Measurements from ENCODE around the gene DCAKD.

The DCAKD gene

DNA sequence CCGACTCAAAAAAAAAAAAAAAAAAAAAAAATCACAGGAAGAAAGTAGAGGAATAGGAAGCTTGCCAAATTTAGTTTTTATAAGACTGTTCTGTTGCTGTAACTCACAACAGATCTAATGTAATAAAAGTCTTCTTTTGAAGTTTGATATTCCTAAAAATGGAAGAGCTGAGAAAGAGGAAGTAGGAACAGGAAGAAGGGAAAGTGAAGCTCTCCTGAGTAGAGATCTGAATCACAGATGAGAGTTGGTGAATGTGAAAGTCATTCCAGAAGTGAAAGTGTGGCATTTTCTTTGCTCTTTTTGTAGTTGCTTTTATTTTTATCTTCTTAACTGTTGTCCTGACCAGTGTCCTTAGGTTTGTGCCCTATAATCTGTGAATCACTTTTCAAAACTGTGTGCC lies 11.8 kb upstream of the DCAKD start:
- no peak for TF ChIP-seq ZFX (IDR thresholded peaks at IDR 0.05; ENCODE audit: borderline replicate concordance)
- TF ChIP-seq, protein P1, sequence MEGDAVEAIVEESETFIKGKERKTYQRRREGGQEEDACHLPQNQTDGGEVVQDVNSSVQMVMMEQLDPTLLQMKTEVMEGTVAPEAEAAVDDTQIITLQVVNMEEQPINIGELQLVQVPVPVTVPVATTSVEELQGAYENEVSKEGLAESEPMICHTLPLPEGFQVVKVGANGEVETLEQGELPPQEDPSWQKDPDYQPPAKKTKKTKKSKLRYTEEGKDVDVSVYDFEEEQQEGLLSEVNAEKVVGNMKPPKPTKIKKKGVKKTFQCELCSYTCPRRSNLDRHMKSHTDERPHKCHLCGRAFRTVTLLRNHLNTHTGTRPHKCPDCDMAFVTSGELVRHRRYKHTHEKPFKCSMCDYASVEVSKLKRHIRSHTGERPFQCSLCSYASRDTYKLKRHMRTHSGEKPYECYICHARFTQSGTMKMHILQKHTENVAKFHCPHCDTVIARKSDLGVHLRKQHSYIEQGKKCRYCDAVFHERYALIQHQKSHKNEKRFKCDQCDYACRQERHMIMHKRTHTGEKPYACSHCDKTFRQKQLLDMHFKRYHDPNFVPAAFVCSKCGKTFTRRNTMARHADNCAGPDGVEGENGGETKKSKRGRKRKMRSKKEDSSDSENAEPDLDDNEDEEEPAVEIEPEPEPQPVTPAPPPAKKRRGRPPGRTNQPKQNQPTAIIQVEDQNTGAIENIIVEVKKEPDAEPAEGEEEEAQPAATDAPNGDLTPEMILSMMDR (IDR thresholded peaks at IDR 0.05) = no peak
- no peak overlapping the region for H3K27ac ChIP-seq

DNA sequence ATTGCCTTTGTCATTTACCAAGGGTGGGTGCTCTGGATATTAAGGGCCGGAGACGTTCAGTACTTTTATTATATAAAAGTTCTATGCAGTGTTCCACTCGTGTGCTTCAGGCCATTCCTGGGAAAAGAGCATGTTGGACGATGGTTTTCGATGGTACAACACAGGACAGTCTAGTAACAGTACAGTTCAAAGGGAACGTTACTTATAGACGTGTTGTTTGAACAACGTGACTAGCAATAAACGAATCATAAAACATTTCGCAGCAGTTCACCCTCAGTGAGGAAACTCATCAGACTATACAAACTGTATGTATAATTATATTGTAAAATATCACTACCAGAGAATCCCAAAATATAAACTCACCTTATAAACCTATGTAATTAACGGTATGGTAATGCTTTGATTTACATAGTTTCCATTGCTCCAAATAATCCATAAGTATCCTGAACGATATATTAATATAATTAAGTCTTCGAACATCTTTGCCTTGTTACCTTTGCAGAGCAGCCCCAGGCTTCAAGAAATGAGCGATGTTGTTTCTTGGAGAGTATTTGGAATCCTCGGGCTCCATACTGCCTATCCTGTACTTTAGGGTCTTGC lies 10.3 kb upstream of the DCAKD start:
- TF ChIP-seq, protein P1 (IDR thresholded peaks at IDR 0.05) = no peak
- no peak for TF ChIP-seq ZFX (IDR thresholded peaks at IDR 0.05; ENCODE audit: borderline replicate concordance)
- peak overlapping the region; percentile 78 for H3K27ac ChIP-seq

DNA sequence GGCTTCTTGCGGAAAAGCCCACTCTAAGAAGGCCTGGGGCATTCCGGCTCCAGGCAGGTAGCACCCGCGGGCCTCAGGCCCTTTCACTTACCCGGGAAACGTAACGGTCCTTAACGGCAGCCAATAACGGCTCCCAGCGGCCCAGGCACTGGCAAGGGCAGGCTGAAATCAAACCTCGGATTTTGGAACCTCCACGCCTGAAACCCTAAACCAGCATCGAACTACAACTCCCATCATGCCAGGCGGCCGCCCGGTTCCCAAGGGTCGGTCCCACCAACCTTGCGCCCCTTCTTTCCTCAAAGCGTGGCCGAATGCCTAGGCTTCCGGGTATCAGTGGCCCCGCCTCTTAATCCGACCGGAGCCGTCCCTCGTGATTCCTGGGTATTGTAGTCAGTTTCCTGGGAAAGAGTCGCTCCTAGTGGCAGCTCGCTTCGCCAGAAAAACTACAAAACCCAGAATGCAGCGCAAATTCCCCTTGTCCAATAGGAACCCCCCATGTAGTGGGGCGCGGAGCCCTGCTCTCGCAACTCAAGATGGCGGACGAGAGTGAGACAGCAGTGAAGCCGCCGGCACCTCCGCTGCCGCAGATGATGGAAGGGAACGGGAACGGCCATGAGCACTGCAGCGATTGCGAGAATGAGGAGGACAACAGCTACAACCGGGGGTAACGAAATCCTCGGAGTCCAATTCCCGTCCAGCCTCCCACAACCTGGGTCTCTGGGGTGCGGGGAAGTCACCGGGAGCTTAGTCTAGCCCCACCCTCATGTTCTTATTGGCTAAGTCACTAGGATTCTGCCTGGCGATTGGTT lies 9.6 kb upstream of the DCAKD start, which contains the start of gene NMT1:
NMT1 (plus strand) TSS at position 521 of the 809 bp plus-strand sequence; CDS start at position 534, 13 bp downstream.
- peak within 1 kb of the TSS; percentile 78 for H3K27ac ChIP-seq
- no peak for TF ChIP-seq ZFX (IDR thresholded peaks at IDR 0.05; ENCODE audit: borderline replicate concordance)
- TF ChIP-seq, protein P1 (IDR thresholded peaks at IDR 0.05) = no peak

DNA sequence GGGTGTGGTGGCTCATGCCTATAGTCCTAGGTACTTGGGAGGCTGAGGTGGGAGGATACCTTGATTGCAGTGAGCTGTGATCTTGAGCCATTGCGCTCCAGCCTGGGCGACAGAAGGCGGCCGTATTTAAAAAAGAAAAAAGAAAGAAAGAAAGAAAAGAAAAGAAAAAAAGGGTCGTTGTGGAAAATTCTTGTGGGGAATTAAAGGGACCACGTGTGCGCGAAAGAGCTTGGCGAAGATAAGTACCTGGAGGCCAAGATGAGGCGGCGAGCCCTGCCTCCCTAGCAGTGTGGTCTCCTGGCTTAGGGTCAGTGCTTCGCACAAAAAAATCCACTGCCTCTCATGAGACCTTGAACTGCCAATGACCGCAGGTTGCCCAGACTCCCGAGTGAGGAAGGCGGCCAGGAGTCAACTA lies 9.0 kb upstream of the DCAKD start:
- H3K27ac ChIP-seq = peak overlapping the region; percentile 78
- TF ChIP-seq, protein P1 (IDR thresholded peaks at IDR 0.05) = no peak
- no peak for TF ChIP-seq ZFX (IDR thresholded peaks at IDR 0.05; ENCODE audit: borderline replicate concordance)

DNA sequence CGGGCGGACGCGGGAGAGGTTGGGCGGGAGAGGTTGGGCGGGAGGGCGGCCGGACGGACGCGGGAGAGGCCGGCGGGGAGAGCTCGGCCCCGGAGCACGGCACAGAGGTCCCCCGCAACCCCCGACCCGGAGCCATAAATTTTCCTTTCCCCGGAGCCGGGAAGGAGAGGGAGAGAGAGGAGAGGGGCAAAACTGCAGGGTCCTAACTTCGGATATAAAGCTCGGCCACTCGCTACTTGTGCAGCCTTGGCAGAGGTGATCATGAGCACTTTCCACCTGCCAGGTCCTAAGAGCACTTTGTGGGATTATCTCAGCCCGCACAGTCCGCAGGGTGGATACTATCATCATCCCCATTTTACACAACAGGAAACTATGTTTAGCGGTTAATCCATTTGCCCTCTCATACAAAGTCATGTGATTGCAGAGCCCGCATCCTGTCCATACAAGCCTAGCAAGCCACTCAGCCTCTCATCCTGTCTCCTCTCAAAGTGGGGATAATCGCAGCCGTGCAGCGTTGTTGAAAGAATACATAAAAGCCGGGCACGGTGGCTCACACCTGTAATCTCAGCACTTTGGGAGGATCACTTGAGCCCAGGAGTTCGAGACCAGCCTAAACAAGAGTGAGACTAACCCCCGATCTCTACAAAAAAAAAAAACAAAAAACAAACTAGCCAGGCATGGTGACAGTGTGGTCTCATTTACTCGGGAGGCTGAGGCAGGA lies 780 bp upstream of the DCAKD start:
- H3K27ac ChIP-seq = peak overlapping the region; percentile 90
- no peak for TF ChIP-seq ZFX (IDR thresholded peaks at IDR 0.05; ENCODE audit: borderline replicate concordance)
- TF ChIP-seq, protein P1 (IDR thresholded peaks at IDR 0.05) = no peak

DNA sequence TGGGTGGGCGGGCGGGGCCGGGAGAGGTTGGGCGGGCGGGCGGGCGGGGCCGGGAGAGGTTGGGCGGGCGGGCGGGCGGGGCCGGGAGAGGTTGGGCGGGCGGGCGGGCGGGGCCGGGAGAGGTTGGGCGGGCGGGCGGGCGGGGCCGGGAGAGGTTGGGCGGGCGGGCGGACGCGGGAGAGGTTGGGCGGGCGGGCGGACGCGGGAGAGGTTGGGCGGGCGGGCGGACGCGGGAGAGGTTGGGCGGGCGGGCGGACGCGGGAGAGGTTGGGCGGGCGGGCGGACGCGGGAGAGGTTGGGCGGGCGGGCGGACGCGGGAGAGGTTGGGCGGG lies 254 bp upstream of the DCAKD start:
- peak overlapping the region; percentile 98 for H3K27ac ChIP-seq

DNA sequence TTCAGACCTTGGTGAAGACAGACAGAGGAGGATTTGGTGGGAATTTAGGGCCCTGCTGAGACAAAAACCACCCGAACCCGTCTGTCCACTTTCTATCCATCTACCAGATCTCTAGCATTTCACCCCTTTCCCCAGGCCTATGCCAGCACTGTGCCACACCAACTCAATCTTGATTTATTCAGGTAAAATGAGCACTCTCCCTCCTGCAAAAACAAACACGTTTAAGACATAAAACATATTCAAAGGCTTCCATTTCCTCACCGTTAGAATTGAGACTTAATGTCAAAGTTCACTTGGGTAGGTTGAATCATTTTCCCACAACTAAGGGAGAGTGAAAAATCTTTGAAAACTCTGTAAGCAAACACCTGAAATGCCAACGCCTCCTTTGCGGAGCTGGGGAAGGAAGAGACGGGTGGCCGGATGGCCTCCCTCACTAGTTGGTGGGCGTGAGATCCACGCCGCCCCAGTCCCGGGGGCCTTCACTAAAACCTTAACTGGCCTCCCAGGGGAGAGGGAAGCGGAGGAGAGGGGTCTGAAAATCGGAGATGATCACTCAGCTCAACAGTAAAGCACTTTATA lies 862 bp downstream of the DCAKD start:
- H3K27ac ChIP-seq = peak overlapping the region; percentile 98
- TF ChIP-seq, protein P1 (IDR thresholded peaks at IDR 0.05) = no peak
- no peak for TF ChIP-seq ZFX (IDR thresholded peaks at IDR 0.05; ENCODE audit: borderline replicate concordance)

Data from 22Rv1 (cell line).